Astrocyte (in vitro differentiated cells and primary cell): ENCODE data around the gene PIBF1. TPM values are rescaled to one million over a fixed set of nuclear protein-coding genes. Genes with fewer than 3 reads are reported as not detected.

Source experiments
- DNase-seq: peaks from one replicate; pipeline ENCODE4 v3.0.0-alpha.2; 2010; ENCODE audit warnings: low read depth
- FAIRE-seq: peaks from 2 replicates; lab custom pipeline; 2011; peaks lifted over from hg19 to GRCh38; lab: Jason Lieb, UNC
- H2AFZ ChIP-seq: 2 replicates; pipeline ENCODE4 v1.6.0; 2012; ENCODE audit warnings: low read depth, low read length, inconsistent platforms
- H3K27ac ChIP-seq: 2 replicates; pipeline ENCODE4 v1.5.1; 2011; ENCODE audit warnings: low read depth, low read length, inconsistent platforms
- H3K27me3 ChIP-seq: 2 replicates; pipeline ENCODE4 v1.6.0; 2011; ENCODE audit warnings: low read length, inconsistent platforms; ENCODE audit not compliant: insufficient read depth
- H3K36me3 ChIP-seq: 2 replicates; pipeline ENCODE4 v1.5.1; 2011; ENCODE audit warnings: low read length, inconsistent platforms; ENCODE audit not compliant: insufficient read depth
- H3K4me1 ChIP-seq: 2 replicates; pipeline ENCODE4 v1.5.1; 2011; ENCODE audit warnings: low read length, inconsistent platforms; ENCODE audit not compliant: insufficient read depth
- H3K4me2 ChIP-seq: 2 replicates; pipeline ENCODE4 v1.6.0; 2012; ENCODE audit warnings: low read length, inconsistent platforms
- H3K4me3 ChIP-seq: 2 replicates; pipeline ENCODE4 v1.5.1; 2011; ENCODE audit warnings: low read depth, mild to moderate bottlenecking, low read length, inconsistent platforms; ENCODE audit not compliant: insufficient read depth
- H3K79me2 ChIP-seq: 2 replicates; pipeline ENCODE4 v1.6.0; 2012; ENCODE audit warnings: mild to moderate bottlenecking, low read length, inconsistent platforms; ENCODE audit not compliant: insufficient read depth
- H3K9ac ChIP-seq: 2 replicates; pipeline ENCODE4 v1.6.0; 2012; ENCODE audit warnings: mild to moderate bottlenecking, low read length, inconsistent platforms
- H3K9me3 ChIP-seq: 2 replicates; pipeline ENCODE4 v1.5.1; 2012; ENCODE audit warnings: low read depth, mild to moderate bottlenecking, low read length, inconsistent platforms; ENCODE audit not compliant: insufficient read depth
- H4K20me1 ChIP-seq: 2 replicates; pipeline ENCODE4 v1.6.0; 2012; ENCODE audit warnings: low read length, inconsistent platforms; ENCODE audit not compliant: insufficient read depth
- H3K27ac Mint-ChIP-seq: one replicate; pipeline ENCODE4 v1.8.0; 2021; ENCODE audit warnings: mild to moderate bottlenecking, mixed read lengths; ENCODE audit not compliant: unreplicated experiment
- H3K27me3 Mint-ChIP-seq: one replicate; pipeline ENCODE4 v1.8.0; 2021; ENCODE audit warnings: low read depth, mixed read lengths; ENCODE audit not compliant: unreplicated experiment
- H3K36me3 Mint-ChIP-seq: one replicate; pipeline ENCODE4 v1.8.0; 2021; ENCODE audit warnings: low read depth, mixed read lengths; ENCODE audit not compliant: unreplicated experiment
- H3K4me1 Mint-ChIP-seq: one replicate; pipeline ENCODE4 v1.8.0; 2021; ENCODE audit warnings: low read depth, mixed read lengths; ENCODE audit not compliant: unreplicated experiment
- H3K4me3 Mint-ChIP-seq: one replicate; pipeline ENCODE4 v1.8.0; 2021; ENCODE audit warnings: mild to moderate bottlenecking, moderate library complexity, mixed read lengths; ENCODE audit not compliant: unreplicated experiment
- H3K9me3 Mint-ChIP-seq: one replicate; pipeline ENCODE4 v1.8.0; 2021; ENCODE audit warnings: mild to moderate bottlenecking, mixed read lengths; ENCODE audit not compliant: unreplicated experiment
- EZH2 ChIP-seq: IDR thresholded peaks from 2 replicates; pipeline ENCODE4 v1.6.1; 2012; ENCODE audit warnings: mild to moderate bottlenecking, low read length, inconsistent platforms; ENCODE audit not compliant: insufficient read depth
- total RNA-seq: library from RNA; stranded (reverse); gene quantifications from 2 replicates; pipeline ENCODE4 v1.2.1, GENCODE V29; 2021
- TF ChIP-seq, protein P1 (sequence below): IDR thresholded peaks from 2 replicates; pipeline ENCODE4 v1.5.1; 2011; ENCODE audit warnings: low read depth, mild to moderate bottlenecking, inconsistent platforms, low read length, moderate library complexity; ENCODE audit not compliant: insufficient read depth

The PIBF1 gene
- total RNA-seq, 1 donor from 2014 or later = 19.3 TPM

GRCh38 chr13:72849571-72849970 is 67.6 kb downstream of the PIBF1 start:
- Histone ChIP-seq H2AFZ (no peak overlapping the region), H3K4me3 (no peak overlapping the region), H3K4me2 (no peak overlapping the region), H3K9ac (no peak overlapping the region), H3K79me2 (no peaks in the 10 kb centered on the region), H3K27ac (no peak overlapping the region), H3K36me3 (peaks cover 4% of the 10 kb centered on the region), H3K27me3 (no peaks in the 10 kb centered on the region), H3K4me1 (no peaks in the 10 kb centered on the region), H4K20me1 (no peaks in the 10 kb centered on the region), H3K9me3 (no peaks in the 10 kb centered on the region)
- Mint-ChIP-seq H3K4me1 (peaks cover 3% of the 10 kb centered on the region), H3K9me3 (no peaks in the 10 kb centered on the region), H3K36me3 (peaks cover 4% of the 10 kb centered on the region), H3K27ac (no peak overlapping the region), H3K27me3 (no peaks in the 10 kb centered on the region), H3K4me3 (no peak overlapping the region)
- TF ChIP-seq EZH2 = no peak
- TF ChIP-seq, protein P1, sequence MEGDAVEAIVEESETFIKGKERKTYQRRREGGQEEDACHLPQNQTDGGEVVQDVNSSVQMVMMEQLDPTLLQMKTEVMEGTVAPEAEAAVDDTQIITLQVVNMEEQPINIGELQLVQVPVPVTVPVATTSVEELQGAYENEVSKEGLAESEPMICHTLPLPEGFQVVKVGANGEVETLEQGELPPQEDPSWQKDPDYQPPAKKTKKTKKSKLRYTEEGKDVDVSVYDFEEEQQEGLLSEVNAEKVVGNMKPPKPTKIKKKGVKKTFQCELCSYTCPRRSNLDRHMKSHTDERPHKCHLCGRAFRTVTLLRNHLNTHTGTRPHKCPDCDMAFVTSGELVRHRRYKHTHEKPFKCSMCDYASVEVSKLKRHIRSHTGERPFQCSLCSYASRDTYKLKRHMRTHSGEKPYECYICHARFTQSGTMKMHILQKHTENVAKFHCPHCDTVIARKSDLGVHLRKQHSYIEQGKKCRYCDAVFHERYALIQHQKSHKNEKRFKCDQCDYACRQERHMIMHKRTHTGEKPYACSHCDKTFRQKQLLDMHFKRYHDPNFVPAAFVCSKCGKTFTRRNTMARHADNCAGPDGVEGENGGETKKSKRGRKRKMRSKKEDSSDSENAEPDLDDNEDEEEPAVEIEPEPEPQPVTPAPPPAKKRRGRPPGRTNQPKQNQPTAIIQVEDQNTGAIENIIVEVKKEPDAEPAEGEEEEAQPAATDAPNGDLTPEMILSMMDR = no peak
- no peak for FAIRE-seq
- peak; percentile 54 for DNase-seq

GRCh38 chr13:72850959-72851677 is 69.2 kb downstream of the PIBF1 start:
- H3K9me3 Mint-ChIP-seq = no peaks in the 10 kb centered on the region
- no peak overlapping the region for H3K27ac Mint-ChIP-seq
- H3K9me3 ChIP-seq = no peaks in the 10 kb centered on the region
- no peaks in the 10 kb centered on the region for H3K27me3 ChIP-seq
- H3K4me2 ChIP-seq = no peak overlapping the region
- H3K36me3 ChIP-seq = peaks cover 4% of the 10 kb centered on the region
- H3K4me1 Mint-ChIP-seq = peaks cover 3% of the 10 kb centered on the region
- no peaks in the 10 kb centered on the region for H3K27me3 Mint-ChIP-seq
- no peaks in the 10 kb centered on the region for H4K20me1 ChIP-seq
- no peak for FAIRE-seq
- no peak overlapping the region for H3K9ac ChIP-seq
- H3K4me1 ChIP-seq = no peaks in the 10 kb centered on the region
- H3K27ac ChIP-seq = no peak overlapping the region
- DNase-seq = no peak
- no peaks in the 10 kb centered on the region for H3K36me3 Mint-ChIP-seq
- H3K4me3 Mint-ChIP-seq = no peak overlapping the region
- no peak overlapping the region for H3K4me3 ChIP-seq
- TF ChIP-seq EZH2 = no peak
- TF ChIP-seq, protein P1 = no peak
- no peaks in the 10 kb centered on the region for H3K79me2 ChIP-seq
- no peak overlapping the region for H2AFZ ChIP-seq

DNA sequence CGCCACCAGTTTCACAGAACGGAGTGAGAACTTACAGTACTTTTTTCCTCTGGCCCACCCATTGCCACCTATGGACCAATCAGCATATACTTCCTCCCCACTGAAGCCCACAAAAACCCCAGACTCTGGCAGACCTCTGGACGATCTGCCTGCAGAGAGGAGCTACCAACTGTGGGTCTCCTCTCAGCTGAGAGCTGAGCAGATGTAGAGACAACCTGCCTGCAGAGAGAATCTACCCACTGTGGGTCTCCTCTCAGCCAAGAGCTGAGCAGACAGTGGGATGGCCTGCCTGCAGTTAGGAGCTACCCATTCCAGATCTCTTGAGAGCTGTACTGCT is 69.7 kb downstream of the PIBF1 start:
- Histone ChIP-seq H3K4me3 (no peak overlapping the region), H2AFZ (no peak overlapping the region), H3K27ac (no peak overlapping the region), H3K36me3 (peaks cover 4% of the 10 kb centered on the region), H3K4me2 (no peak overlapping the region), H3K9me3 (no peaks in the 10 kb centered on the region), H3K79me2 (no peaks in the 10 kb centered on the region), H3K27me3 (no peaks in the 10 kb centered on the region), H3K4me1 (no peaks in the 10 kb centered on the region), H4K20me1 (no peaks in the 10 kb centered on the region), H3K9ac (no peak overlapping the region)
- Mint-ChIP-seq H3K9me3 (no peaks in the 10 kb centered on the region), H3K27me3 (no peaks in the 10 kb centered on the region), H3K4me1 (peaks cover 3% of the 10 kb centered on the region), H3K27ac (no peak overlapping the region), H3K36me3 (no peaks in the 10 kb centered on the region), H3K4me3 (no peak overlapping the region)
- TF ChIP-seq EZH2 = no peak
- TF ChIP-seq, protein P1 = no peak
- FAIRE-seq (no peak), DNase-seq (no peak)
